Stimulated activated CD8-positive, alpha-beta memory T cell treated with anti-CD3 and anti-CD28 coated beads, Interleukin-12 subunit alpha, Interleukin-12 subunit beta, amount 100 ng/mL, for 24 hours (primary cell): ENCODE measurements around the gene ALK.

Experiments used
- DNase-seq: peaks from one replicate; pipeline ENCODE4 v3.0.0-alpha.2; 2020; ENCODE audit errors: extremely low read depth

Gene ALK

GRCh38 chr2:29611850-29612249, 309.5 kb downstream of the ALK start:
- DNase-seq: no peak

DNA sequence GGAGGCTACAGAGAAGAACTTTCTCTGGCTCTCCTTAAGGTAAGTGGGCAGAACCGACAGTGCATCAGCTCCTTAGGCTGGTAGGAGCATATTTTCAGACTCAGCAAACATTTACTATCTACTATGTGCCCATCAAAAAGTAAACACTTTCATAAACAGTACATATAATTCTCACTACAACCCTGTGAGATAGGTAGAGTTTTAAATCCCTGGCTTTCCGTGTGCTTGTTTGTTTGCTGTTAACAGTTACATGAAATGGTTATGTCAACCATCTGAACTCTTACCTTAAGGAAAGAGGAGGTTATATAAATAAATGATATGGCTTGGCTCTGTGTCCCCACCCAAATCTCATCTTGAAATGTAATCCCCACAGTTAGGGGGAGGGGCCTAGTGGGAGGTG, 310.1 kb downstream of the ALK start:
- no peak for DNase-seq

DNA sequence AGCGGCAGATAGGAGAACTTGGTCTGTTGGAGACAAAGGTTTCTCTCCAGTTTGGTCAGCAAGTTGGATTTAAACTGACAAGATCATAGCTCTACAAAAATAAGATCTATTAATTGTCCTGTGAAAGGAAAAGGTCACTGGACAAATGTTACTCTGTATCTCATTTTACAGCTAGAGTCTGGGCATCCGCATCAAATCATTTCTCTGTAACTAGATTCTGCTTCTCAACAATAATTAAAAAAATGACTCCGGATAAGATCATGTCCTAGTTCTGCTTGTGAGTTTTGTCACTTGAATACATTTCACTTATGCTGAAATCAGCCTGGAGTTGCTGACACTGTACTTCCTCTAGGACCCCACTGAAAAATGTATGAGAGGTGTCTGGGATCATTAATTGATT, 310.8 kb downstream of the ALK start:
- DNase-seq: no peak

DNA sequence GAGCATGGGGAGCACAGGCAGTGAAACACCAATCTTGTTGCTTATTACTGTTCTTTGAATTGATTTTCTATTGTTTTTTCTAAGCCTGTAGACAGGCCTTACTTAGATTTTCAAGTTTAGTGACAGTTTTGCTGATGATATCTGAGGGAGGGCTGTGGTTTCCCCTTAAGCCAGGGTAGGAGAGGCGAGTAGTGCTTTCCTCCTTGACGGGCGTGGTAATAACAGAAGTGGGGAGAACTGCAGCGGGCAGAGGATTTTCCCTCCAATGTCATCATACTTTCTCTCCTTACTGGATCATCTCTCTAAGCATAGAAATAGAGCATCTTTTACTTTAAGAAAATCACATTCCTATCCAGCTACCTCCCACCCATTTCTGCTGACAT, 314.4 kb downstream of the ALK start:
- DNase-seq: no peak

DNA sequence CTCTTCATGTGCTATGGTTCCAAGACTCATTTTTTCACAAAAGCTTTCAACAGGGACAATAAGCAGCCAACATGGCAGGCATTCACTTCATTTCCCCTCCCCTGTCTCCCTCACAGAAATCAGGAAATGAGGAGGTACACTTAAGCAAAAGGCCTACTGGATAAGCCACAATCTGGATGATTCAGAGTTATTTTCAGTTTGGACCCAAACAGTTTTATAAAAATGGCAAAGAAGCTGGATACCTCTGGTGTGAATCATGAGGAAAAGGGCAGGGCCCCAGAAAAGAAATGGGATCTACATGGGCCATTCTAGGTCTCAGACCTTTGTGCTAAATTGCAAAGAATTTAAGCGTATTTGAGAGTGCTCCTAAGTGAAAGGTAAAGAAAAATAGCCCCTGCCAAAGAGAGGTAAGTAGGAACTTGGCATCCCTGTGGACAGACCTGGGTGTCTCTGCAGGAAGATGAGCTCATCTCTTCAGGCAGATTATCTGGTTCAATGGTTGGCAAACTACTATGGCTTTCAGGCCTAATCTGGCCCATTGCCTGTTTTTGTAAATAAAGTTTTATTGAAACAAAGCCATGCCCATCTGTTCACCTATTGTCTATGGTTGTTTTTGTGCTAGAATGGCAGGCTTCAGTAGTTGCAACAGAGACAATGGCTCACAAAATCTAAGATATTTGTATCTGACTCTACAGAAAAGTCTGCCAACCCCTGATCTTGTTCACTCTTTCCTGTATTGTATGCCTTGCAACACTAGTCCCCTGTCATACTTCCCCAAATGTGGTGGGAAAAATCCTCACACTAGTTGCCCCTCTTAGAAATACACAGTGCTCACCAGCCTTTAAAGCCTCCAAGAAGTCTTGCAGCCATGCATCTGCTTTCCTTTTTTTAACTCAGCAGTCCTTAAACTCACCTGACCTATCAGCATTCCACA, 315.0 kb downstream of the ALK start:
- no peak for DNase-seq

DNA sequence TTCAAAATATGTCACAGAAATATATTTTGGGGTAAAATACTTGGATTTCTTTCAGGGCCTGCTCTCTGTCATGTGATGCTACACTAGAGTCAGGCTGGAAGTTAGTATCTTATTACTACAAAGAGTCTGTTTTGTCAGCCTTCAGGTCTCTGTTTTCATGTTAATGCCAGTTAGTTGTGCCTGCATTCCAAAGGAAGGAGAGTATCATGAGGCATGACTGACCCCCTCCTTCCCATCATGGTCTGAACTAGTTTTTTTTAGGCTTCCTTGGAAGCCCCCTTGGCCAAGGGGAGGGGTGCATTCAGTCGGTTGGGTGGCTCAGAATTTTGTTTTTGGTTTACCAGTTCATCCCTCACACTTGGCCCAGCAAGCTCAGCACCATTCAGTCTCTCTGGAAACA, 318.0 kb downstream of the ALK start:
- DNase-seq: no peak

DNA sequence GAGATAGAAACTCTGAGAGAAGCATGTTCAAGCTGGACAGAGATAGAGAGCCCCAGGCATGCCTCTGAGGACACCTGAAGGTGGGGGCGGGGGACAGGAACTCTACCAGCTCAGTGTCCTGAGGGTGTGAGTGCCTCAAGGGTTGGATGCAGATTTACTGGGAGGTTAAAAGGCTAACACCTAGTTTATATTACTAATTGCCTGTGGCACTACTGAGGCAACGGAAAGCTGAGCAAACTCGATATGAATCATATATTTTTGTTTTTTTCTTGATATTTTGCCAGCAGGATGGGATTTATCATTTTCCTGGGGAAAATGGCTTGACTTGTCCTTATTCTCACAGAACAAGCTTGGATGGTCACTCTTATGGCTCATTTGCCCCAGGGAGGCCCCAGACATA, 319.5 kb downstream of the ALK start:
- no peak for DNase-seq

DNA sequence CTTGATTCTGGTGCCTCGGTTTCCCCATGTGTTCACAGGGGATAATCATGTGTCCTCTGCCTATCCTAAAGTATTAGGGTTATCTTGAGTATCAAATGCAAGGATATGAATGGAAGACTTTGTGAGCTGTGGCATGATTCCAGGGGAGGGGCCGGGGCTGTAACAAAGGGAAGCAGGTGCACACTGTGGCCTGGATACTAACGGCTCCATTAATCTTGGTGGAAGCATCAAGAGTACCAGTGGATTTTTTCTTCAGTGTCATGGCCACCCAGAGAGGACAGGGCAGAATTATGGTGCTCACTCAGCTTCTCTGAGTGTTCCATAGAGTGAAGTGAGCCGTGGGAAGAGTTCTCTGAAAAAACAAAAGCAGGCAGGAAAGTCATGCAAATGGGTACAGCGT, 320.1 kb downstream of the ALK start:
- no peak for DNase-seq

GRCh38 chr2:29599946-29600345, 321.4 kb downstream of the ALK start:
- no peak for DNase-seq

DNA sequence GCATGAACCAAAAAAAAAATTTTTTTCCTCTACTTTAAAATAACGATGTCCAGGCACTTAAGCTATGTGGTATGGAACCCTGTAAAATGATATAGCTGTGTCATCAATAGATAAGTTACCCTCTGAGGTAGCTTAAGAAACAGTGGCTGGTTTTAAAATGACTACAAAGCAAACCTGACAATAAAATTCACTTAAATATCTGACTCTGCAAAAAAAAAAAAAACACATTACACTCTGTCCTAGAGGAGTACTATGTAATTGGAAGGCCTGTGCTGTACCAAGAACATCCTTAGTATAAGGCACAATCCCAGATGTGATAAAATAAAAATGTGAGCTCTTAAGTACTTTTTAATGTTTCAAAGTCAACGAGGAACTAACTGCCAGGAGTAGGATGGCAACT, 322.4 kb downstream of the ALK start:
- DNase-seq: no peak

DNA sequence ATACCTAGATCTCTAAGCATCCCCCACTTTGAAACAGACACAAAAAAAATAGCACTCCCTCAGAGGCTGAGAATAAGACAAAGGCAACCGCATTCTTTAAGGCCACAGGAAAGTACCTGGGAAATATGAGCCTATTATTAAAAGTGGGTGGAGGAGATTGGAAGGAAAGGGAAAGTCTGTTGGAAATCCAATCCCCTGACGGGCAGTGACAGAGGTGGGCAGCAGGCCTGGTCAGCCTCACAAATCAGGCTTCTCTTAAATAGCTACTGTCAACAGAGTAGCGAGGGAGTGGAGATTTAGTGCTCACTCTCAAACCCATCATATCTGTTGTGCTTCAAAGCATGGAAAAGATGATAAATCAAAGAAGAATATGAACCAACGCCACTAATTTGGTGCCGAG, 324.4 kb downstream of the ALK start:
- no peak for DNase-seq

DNA sequence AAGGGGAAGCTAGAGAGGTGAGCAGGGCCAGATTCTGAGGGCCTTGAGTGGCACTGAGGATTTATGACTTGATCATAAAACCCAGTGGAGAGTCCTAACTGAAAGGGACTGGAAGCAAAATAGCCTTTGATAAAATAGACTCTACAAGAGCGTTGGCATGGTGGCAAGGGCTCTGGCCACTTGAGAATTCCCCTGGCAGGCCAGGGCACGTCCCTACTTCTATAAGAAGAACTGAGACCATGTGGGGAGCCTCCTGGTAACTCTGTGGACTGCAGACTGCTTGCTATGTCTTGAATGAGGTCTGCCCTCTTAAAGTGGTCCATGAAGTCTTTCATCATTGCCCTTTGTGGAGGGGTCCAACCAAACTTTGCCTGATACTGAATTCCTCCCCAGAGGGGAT, 324.8 kb downstream of the ALK start:
- DNase-seq: no peak

- no peak for DNase-seq
Observed at GRCh38 chr2:29591600-29591999, 329.8 kb downstream of the ALK start.

GRCh38 chr2:29590211-29590610, 331.2 kb downstream of the ALK start:
- DNase-seq: no peak

GRCh38 chr2:29589440-29590103, 331.8 kb downstream of the ALK start:
- no peak for DNase-seq

DNA sequence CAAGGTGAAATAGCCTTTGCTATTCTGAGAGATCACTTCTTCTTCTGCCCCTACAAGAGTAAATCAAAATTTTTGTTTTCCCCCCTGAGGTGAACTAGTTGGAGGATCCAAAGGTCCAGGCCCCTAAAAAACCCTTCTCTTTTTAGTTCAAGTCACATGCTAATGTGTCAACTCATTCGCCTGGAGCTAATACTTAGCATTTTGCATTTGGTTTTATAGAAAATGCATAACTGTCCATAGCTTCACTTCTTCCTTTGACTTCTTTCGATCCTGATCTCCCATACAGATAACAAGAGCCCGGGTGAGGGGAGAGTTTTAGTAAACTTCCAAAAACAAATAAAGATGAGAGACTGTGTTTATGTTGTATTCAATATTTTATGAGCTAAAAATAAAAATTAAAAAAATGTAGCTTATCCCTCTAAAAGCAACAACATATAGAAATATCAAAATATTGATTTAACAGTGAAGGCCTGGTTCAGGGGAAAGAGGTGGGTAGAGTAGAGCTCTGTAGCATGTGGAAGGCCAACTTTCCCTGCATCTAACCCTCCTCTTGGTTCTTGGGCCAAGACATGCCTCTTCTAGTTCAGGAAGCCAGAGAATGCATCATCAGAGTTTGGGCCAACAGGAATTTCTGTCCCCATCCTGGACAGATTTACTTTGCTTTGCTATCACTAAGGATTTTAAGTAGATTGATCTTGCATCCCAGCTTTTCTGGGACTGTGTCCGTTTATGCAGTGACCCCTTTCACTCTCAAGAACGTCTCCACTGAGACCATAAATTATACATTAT, 333.8 kb downstream of the ALK start:
- DNase-seq: no peak

- no peak for DNase-seq
Observed at GRCh38 chr2:29586919-29587318, 334.5 kb downstream of the ALK start.

- DNase-seq: no peak
Observed at GRCh38 chr2:29583548-29584156, 337.7 kb downstream of the ALK start.

DNA sequence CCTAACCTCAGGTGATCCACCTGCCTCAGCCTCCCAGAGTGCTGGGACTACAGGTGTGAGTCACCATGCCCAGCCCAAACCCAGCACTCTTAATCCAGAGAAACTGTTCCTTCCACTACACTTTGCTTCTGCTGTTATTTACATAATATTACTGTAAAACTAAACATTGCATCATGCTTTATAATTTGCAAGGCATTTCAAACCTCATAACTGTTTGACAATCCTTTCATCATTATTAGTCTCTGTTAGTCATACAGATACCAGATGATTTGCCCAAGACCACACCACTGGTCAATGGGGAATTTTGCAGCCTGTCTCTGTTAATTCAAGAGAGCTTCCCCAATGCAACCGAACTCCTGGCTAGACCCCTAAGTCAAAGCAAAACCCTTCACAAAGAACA, 338.3 kb downstream of the ALK start:
- DNase-seq: no peak

- no peak for DNase-seq
Observed at GRCh38 chr2:29582062-29582461, 339.3 kb downstream of the ALK start.

DNA sequence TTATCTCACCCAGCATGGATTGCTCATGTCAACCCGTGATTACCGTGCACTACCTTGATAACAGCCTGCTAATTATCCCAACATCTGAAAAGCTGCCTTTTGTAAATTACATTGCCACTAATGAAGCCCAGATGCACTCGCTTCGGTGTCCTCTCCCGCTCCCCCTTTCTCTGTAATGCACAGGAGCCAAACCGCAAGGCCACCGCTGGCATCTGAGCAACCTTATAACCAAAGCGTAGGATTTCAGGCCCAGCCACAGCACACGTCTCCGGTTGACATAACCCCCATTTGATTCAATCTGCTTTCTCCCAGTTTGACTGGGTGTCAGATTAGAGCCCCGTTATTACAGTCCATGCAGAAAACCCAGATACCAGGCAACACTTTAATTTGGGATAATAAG, 341.2 kb downstream of the ALK start:
- DNase-seq: no peak

- DNase-seq: no peak
Observed at GRCh38 chr2:29579495-29580169, 341.8 kb downstream of the ALK start.
